WTC11 (cell line): ENCODE data around the gene GOSR1.

Source experiments
- CTCF ChIP-seq: fragments of 200-600 bp; IDR thresholded peaks from 2 replicates; pipeline ENCODE4 v1.8.0; 2022; ENCODE audit warnings: antibody characterized with exemption
- FOXK1 ChIP-seq: sonication (generic); formaldehyde crosslinking; IDR thresholded peaks from 2 replicates; pipeline ENCODE4 v1.8.0; 2022; ENCODE audit warnings: mild to moderate bottlenecking, moderate library complexity, missing genetic modification reagents
- JUN ChIP-seq: sonication (generic); formaldehyde crosslinking; IDR thresholded peaks from 2 replicates; pipeline ENCODE4 v1.8.0; 2023; ENCODE audit warnings: mild to moderate bottlenecking, missing genetic modification reagents
- MYBL2 ChIP-seq: sonication (generic); formaldehyde crosslinking; IDR thresholded peaks from 2 replicates; pipeline ENCODE4 v1.8.1; 2023; ENCODE audit warnings: mild to moderate bottlenecking, moderate library complexity, missing genetic modification reagents
- NFE2L1 ChIP-seq: sonication (generic); formaldehyde crosslinking; IDR thresholded peaks from 2 replicates; pipeline ENCODE4 v1.8.1; 2023; ENCODE audit warnings: missing genetic modification reagents
- NFYB ChIP-seq: sonication (generic); formaldehyde crosslinking; conservative IDR thresholded peaks from 2 replicates; pipeline ENCODE4 v1.8.0; 2022; ENCODE audit warnings: low read depth, missing genetic modification reagents
- NR1H2 ChIP-seq: sonication (generic); formaldehyde crosslinking; IDR thresholded peaks from 2 replicates; pipeline ENCODE4 v1.9.0; 2021; ENCODE audit warnings: mild to moderate bottlenecking, moderate library complexity, missing genetic modification reagents
- SMAD3 ChIP-seq: sonication (generic); formaldehyde crosslinking; IDR thresholded peaks from 2 replicates; pipeline ENCODE4 v1.8.0; 2022; ENCODE audit warnings: missing genetic modification reagents, mild to moderate bottlenecking, borderline replicate concordance
- TEAD1 ChIP-seq: sonication (generic); formaldehyde crosslinking; IDR thresholded peaks from 2 replicates; pipeline ENCODE4 v1.8.0; 2022; ENCODE audit warnings: mild to moderate bottlenecking, missing genetic modification reagents

- TF ChIP-seq NFE2L1 = no peak
- no peak for TF ChIP-seq CTCF
- no peak for TF ChIP-seq FOXK1 (CRISPR knock-in tag)
- no peak for TF ChIP-seq MYBL2 (CRISPR knock-in tag)
- no peak for TF ChIP-seq TEAD1 (CRISPR knock-in tag)
- no peak for TF ChIP-seq SMAD3 (CRISPR knock-in tag)
- TF ChIP-seq NFYB = no peak
- no peak for TF ChIP-seq JUN (CRISPR knock-in tag)
- TF ChIP-seq NR1H2 (CRISPR knock-in tag) = no peak
These were observed 94.7 kb downstream of the GOSR1 start for GRCh38 chr17:30571921-30572320.
